Activated CD4-positive, CD25-positive, alpha-beta regulatory T cell treated with anti-CD3 and anti-CD28 coated beads, Interleukin-2, amount 50 U/mL, for 24 hours (primary cell): ENCODE data around the gene HOXA5.
A peak's percentile ranks its signal among the peaks of the same experiment; 100 is the strongest.

Experiments
- ATAC-seq, 2 donors: fragments of 150-1000 bp; cut with Tn5 transposase; one replicate each; pipeline ENCODE4 v1.10.0; 2021; ENCODE audit warnings: mild to moderate bottlenecking in 1 of 2, moderate library complexity in 1 of 2

HOXA5 gene

GRCh38 chr7:27147199-27148030 is 3.9 kb upstream of the HOXA5 start, which contains the start of gene HOXA6:
HOXA6 (minus strand) TSS chr7:27147774; CDS start chr7:27147749, 25 bp downstream.
- ATAC-seq = no peak

DNA sequence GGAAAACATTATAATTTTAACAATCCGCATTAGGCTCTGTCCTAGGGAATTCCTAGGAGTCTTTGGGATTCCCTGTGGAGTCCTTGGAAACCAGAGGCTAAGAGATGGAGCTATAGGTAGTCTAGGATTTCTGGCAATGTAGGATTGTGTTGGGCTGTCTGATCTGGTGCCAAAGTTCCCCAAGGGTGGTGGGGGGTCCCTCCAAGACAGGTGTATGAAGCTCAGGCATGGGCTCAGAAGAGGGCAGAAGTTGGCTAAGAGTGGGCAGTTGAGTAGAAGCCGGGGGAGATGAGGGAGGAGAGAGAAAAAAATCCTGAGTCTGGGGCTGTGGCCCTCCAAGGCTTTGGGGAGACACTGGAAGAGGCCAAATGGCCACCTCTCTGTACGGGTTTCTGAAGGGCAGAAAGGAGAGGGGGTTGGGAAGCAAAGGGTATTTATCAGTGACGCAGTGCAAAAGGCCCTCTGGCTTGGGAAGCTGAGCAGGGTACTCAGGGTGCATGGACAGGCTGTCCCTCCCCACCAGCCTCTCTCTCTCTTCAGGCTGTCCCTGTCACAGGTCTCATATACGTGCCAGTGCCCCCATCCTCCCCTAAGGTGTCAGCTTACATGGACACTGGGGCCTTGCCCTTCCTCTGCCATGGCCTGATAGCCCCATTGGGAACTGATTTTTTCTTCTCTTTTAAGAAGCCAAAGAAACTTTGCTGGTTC is 3.2 kb upstream of the HOXA5 start:
- ATAC-seq = no peak

- ATAC-seq = no peak
These were observed 2.5 kb upstream of the HOXA5 start for GRCh38 chr7:27145914-27146412.

DNA sequence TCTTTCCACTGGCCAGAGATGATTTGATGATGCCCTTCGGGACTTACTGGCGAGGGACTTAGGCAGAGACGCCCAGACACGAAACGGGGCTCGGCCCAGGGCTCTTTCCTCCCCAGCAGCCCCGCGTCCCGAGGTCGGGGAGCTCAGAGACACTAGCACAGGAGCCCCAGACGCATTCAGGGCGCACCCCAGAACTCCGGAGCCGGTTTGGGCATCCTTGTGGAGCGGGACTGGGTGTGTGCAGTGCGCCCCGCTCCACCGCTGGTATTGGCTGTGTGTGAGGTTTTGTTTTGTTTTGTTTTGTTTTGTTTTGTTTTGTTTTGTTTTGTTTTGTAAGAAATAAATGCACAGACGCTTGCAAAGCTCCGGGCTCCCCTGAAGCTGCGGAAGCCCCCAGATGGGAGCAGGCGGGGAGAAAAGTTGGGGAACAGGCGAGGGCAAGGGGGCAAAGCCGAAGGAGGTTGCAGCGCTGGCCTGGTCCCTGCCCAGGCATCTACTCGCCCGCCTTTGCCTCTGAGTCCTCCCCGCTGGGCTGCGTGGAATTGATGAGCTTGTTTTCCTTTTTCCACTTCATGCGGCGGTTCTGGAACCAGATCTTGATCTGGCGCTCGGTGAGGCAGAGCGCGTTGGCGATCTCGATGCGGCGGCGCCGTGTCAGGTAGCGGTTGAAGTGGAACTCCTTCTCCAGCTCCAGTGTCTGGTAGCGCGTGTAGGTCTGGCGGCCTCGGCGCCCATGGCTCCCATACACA is 1.9 kb upstream of the HOXA5 start:
- no peak for ATAC-seq

GRCh38 chr7:27144781-27145164 is 1.3 kb upstream of the HOXA5 start:
- no peak for ATAC-seq

DNA sequence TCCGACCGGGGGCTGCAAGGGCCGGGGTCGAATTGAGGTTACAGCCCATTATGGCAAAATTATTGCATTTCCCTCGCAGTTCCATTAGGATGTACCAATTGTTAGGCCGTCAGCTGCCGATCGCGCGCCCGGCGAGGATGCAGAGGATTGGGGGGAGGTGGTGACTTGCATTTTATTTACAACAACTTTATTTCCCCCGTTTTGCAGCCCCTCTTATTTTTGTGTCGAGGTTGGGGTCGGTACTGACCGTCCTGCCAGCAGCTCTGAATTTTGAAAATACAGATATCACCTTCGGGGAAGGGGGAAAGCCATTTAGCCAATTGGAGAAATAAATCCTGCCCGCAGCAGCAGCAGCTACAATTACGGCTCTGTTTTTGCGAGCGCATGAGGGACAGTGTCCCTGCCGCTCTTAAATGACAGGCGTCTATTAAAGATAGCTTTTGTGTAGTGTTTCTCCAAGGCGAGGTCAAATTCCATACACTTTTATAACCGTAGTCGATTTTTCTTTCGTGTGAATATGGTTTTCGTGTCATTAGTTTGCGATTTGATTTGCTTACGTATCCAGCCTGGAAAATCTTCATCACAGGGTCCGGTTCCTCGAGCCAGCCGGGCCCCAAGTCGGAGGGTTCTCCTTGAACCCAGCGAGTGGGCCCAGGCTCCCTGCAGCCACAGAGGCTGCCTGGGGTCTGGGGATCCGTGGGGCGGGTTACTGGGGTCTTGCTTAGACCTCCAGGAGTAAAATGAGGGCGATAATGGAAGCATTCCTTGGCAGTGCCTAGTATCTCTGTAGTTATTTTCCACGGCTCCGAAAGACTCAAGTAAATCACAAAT is 684 bp upstream of the HOXA5 start:
- no peak for ATAC-seq

DNA sequence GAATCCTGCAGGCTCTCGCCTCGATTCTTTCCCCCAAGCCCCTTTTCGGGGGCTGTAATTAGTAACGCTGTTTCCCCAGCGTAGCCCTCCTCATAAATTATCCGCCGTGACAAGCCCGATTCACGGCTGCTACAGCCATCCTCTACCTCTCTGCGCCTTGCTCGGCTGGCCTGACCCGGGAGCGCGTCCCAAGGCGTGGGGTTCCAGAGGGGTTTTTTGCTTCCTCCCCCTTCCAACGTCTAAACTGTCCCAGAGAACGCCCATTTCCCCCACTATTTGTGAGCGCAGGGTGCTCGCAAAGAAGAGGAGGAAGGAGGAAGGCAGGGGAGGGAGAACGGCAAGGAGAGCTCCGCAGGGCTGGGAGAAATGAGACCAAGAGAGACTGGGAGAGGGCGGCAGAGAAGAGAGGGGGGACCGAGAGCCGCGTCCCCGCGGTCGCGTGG is 880 bp downstream of the HOXA5 start:
- ATAC-seq = no peak

DNA sequence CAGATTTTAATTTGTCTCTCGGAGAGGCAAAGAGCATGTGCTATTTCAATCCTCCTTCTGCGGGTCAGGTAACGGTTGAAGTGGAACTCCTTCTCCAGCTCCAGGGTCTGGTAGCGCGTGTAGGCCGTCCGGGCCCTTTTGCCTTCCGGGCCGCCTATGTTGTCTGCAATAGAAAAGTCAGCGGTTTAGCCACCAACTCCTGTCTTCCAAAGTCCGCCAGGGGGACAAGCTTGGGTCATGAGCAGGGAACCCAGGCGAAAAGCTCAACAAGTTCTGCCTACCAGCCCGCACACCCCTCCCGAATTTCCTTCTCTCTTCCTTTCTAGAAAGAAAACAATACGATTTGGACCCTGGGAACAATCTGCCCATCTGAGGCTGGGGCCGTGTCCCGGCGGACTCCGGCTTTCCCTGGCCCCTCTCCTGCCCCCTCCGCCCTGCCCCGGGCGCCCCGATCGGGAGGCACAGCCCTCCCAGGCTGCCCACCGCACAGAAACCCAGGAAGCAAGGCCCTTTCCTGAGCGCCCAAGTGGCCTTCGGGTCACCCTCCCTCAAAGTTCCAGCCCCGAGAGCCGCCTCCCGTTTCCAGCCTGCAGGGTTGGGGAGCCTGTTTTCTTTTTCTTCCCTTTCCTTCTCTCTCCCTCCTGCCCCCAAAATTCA is 1.4 kb downstream of the HOXA5 start:
- no peak for ATAC-seq

DNA sequence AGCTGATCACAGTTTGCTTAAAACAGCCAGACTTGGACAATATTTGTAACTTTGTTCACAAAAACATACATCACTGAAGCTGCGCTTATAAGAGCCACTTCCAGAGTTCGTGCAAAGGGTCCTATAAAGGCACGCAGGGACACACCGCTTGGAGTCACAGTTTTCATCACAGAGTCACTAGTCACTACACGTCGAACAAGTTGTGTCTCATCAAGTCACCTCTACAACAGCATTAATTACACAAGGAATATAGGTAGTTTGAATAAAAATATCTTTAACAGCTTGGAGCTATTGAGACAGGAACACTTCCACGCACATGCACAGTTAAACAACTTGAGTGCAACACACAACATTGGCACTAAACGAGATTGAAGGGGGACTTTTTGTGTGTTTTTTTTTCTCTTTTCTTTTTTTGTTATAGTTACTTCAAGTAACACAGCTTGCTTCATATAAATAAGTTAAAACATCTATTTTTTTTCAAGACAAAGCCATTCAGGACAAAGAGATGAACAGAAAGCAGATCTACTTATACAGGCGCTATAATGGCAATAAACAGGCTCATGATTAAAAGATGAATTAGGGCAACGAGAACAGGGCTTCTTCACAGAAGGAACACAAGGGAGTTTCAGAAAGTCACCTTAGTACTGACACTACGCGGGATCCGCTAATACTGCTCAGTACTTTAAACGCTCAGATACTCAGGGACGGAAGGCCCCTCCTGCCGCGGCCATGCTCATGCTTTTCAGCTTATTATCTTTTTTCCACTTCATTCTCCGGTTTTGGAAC is 2.2 kb downstream of the HOXA5 start:
- no peak for ATAC-seq

DNA sequence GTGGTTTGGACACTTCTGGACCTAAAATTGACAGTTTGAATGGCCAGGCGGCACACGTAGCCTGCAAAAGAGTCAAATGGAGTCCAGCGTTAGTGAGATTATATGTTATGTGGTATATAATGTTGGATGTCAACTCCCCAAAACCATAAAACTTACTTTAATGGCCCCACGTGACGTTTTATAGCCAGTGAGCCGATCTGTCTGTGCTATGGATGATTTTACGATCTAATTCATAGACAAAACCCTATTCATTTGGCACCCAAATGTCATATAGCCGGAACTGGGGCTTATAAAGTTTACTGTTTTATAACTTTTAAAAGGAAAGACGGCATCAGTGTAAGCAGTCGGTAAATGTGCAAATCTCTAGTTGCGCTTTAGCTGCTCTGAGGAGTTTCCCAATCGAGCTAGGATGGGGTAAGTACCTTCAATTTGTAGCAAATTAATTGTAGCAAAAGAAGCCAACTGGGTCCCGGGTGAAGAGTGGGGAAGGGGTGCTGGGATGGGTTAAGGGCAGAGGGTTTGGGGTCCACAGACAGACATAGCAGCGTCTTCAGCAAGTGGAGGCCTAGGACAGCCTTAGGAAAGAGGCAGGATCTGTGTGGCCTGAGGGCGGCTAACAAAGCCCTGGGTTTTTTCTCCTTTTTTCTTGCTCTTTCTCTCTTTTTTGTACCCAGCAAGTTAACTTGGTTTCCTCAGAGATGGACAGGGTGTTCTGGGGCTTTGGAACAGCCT is 3.2 kb downstream of the HOXA5 start:
- ATAC-seq = no peak

- ATAC-seq = no peak
These were observed 4.0 kb downstream of the HOXA5 start for GRCh38 chr7:27139334-27140125.

DNA sequence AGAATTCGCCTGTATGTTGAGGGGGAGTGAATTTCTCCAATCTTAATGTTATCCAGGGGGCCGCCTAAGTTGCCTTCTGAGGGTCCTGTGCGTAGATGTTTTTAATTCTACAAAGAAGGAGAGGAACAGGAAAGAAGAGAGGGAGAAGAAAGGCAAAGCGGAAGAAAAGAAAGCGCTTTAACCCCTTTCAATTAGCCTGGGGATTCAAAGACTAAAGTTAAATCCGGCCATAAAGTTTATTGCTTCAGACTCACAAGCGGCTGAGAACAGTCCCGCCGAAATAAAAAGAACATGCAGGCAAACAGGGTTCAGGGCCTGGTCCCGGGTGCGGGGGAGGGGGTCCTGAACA is 4.5 kb downstream of the HOXA5 start:
- ATAC-seq = no peak

GRCh38 chr7:27138472-27138871 is 5.0 kb downstream of the HOXA5 start:
- ATAC-seq = no peak

GRCh38 chr7:27137640-27138315 is 5.7 kb downstream of the HOXA5 start:
- no peak for ATAC-seq

DNA sequence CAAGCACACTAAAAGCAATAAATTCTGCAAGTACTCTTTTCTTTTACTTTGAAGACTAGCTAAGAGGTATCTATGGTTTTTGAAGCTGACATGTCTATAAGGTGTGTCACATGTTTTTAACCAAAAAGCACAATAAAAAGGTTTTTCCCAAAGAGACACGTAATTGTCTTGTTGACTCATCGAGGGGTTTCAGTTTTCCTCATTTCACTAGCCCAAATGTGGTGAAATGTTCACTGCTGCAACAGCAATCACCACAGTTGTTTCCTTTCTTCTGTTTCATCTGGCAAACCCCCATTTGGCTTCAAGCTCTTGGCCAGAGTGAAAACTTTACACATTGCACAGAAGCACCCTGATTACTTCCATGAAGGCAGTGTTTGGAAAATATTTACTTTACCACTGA is 9.1 kb downstream of the HOXA5 start:
- peak; percentile 17 to 42 for ATAC-seq

- no peak for ATAC-seq
These were observed 9.9 kb downstream of the HOXA5 start for GRCh38 chr7:27133409-27134231.

DNA sequence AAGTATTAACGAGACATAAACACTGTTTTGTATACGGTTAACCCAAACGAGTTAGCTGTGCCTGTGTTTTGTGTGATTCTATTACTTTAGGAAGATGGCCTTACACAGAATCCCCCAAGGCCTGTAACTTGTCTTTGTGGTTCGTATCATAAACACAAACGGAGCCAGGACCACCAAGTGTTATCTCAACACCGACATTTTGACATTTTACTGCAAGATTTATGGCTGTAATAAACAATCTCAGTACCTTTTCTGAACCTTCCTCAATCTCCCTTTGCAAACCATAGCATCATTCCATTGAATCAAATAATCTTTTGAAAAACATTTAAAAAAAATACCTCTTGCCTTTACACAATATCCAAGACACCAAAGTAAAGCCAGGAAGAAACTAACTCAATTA is 10.5 kb downstream of the HOXA5 start:
- no peak for ATAC-seq

DNA sequence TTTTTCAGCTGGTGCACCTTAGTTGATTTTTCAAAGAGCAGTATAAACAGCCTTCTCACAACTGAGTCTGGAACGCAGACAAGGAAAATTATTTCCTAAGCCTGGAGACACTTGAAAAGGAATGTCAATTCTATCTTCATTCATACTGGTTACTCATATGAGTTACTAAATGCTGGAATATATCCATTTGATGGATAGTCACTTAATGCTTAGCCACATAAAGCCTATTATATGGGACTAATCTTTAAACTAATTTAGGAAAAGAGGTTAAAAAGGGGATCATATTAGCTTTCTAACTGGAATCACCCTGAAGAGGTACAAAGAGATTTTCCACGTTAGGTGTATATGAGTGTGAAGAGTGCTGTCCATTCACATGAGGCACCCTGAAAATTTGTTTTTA is 11.3 kb downstream of the HOXA5 start:
- ATAC-seq = no peak
